ENCODE data around the gene BRSK1. TPM values are rescaled to one million over a fixed set of nuclear protein-coding genes. Genes with fewer than 3 reads are reported as not detected.

Gene BRSK1
- total and polyA plus RNA-seq, 10 of the 15 experiments (the other 5 are each of a cell fraction or from before 2014, with no cell fraction given), result 0.03 to 0.76 (median 0.25) TPM; not detected in 4

DNA sequence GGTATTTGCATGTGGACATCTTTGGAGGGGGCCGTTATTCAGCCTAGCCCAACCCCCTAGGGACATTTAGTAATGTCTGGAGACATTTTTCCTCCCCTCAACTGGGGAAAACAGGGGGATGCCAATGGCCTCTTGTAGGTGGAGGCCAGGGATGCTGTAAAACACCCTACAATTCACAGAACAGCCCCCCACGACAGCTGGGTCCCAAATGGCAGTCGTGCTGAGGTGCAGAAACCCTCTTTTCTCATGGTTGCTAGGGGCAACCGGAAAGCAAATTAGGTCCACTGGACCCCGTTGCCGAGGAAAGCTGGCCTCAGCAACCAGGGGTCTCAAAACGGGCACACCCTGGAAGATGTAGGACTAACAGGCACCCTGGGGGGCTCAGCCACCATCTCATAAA is 26.7 kb downstream of the BRSK1 start:
- no peaks in the 10 kb centered on the region for H3K9me3 ChIP-seq (replicated peaks; ENCODE audit: control insufficient read depth, insufficient read depth, low read length)
- 24% methylated on average over 7 of the region's 7 CpGs for WGBS (ENCODE audit: insufficient coverage, insufficient replicate concordance, low lambda C conversion rate, missing lambda C conversion rate)
- ATAC-seq, result no peak
- no peak for FAIRE-seq
- ChIA-PET SMC1A (ENCODE audit: uncharacterized antibody, unreplicated experiment) (no interaction called here), CTCF (interaction anchor here (3.4 kb wide), 1 partner anchor 8 kb away, joined by 16 read pairs; no protein-coding TSS in a partner anchor), POLR2A (no interaction called here), RAD21 (ENCODE audit: unreplicated experiment) (no interaction called here)
- DNase-seq (ENCODE audit: low read depth, low spot score), result no peak
- in situ Hi-C loops (cut with MboI) (no loop called here), intact Hi-C loops (cut with micrococcal nuclease; ENCODE audit: unreplicated experiment) (no loop called here)
- H3K27ac ChIP-seq (ENCODE audit: control insufficient read depth, insufficient read depth), result no peak overlapping the region
- H3K9ac ChIP-seq (ENCODE audit: control insufficient read depth, insufficient read depth, low read length), result no peak overlapping the region
- no TSS peak for BruUV-seq (replicated peaks)
- no peaks in the 10 kb centered on the region for H3K79me2 ChIP-seq (ENCODE audit: control insufficient read depth, insufficient read depth, low read length)
- H2AFZ ChIP-seq (ENCODE audit: control insufficient read depth, low read depth, low read length), result no peak overlapping the region
- H3K27me3 ChIP-seq (replicated peaks in 1 of 2; ENCODE audit: control insufficient read depth in 2 of 2, insufficient read depth in 2 of 2, low read length in 1 of 2), result no peaks in the 10 kb centered on the region
- no peaks in the 10 kb centered on the region; the same call in 1 of the 2 replicates for H4K20me1 ChIP-seq (ENCODE audit: control insufficient read depth, insufficient read depth)
- no peak overlapping the region for H3K4me3 ChIP-seq
- H3K36me3 ChIP-seq (ENCODE audit: control insufficient read depth in 2 of 2, insufficient read depth in 2 of 2, low read length in 1 of 2), result no peaks in the 10 kb centered on the region
- H3K4me2 ChIP-seq (ENCODE audit: control insufficient read depth, insufficient read depth), result no peak overlapping the region
- H3K4me1 ChIP-seq (ENCODE audit: control insufficient read depth, insufficient read depth, low read length), result no peaks in the 10 kb centered on the region
- TF ChIP-seq, protein P1, sequence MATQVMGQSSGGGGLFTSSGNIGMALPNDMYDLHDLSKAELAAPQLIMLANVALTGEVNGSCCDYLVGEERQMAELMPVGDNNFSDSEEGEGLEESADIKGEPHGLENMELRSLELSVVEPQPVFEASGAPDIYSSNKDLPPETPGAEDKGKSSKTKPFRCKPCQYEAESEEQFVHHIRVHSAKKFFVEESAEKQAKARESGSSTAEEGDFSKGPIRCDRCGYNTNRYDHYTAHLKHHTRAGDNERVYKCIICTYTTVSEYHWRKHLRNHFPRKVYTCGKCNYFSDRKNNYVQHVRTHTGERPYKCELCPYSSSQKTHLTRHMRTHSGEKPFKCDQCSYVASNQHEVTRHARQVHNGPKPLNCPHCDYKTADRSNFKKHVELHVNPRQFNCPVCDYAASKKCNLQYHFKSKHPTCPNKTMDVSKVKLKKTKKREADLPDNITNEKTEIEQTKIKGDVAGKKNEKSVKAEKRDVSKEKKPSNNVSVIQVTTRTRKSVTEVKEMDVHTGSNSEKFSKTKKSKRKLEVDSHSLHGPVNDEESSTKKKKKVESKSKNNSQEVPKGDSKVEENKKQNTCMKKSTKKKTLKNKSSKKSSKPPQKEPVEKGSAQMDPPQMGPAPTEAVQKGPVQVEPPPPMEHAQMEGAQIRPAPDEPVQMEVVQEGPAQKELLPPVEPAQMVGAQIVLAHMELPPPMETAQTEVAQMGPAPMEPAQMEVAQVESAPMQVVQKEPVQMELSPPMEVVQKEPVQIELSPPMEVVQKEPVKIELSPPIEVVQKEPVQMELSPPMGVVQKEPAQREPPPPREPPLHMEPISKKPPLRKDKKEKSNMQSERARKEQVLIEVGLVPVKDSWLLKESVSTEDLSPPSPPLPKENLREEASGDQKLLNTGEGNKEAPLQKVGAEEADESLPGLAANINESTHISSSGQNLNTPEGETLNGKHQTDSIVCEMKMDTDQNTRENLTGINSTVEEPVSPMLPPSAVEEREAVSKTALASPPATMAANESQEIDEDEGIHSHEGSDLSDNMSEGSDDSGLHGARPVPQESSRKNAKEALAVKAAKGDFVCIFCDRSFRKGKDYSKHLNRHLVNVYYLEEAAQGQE (IDR thresholded peaks at IDR 0.05; ENCODE audit: low read depth, low read length), result no peak
- TF ChIP-seq, protein P2, sequence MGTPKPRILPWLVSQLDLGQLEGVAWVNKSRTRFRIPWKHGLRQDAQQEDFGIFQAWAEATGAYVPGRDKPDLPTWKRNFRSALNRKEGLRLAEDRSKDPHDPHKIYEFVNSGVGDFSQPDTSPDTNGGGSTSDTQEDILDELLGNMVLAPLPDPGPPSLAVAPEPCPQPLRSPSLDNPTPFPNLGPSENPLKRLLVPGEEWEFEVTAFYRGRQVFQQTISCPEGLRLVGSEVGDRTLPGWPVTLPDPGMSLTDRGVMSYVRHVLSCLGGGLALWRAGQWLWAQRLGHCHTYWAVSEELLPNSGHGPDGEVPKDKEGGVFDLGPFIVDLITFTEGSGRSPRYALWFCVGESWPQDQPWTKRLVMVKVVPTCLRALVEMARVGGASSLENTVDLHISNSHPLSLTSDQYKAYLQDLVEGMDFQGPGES (IDR thresholded peaks at IDR 0.05), result no peak
- TF ChIP-seq CEBPB (IDR thresholded peaks at IDR 0.05; ENCODE audit: borderline replicate concordance in 1 of 2, low read depth in 2 of 2, low read length in 2 of 2) (no peak), LARP7 (IDR thresholded peaks at IDR 0.05) (no peak), MEF2A (IDR thresholded peaks at IDR 0.05; ENCODE audit: insufficient read depth, low read depth, low read length) (no peak), IKZF1 (conservative IDR thresholded peaks at IDR 0.05) (no peak), SMARCA5 (IDR thresholded peaks at IDR 0.05) (no peak)
- TF ChIP-seq, protein P3, sequence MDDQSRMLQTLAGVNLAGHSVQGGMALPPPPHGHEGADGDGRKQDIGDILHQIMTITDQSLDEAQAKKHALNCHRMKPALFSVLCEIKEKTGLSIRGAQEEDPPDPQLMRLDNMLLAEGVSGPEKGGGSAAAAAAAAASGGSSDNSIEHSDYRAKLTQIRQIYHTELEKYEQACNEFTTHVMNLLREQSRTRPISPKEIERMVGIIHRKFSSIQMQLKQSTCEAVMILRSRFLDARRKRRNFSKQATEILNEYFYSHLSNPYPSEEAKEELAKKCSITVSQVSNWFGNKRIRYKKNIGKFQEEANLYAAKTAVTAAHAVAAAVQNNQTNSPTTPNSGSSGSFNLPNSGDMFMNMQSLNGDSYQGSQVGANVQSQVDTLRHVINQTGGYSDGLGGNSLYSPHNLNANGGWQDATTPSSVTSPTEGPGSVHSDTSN (IDR thresholded peaks at IDR 0.05; ENCODE audit: insufficient replicate concordance, low read depth, low read length), result no peak
- TF ChIP-seq, protein P4, sequence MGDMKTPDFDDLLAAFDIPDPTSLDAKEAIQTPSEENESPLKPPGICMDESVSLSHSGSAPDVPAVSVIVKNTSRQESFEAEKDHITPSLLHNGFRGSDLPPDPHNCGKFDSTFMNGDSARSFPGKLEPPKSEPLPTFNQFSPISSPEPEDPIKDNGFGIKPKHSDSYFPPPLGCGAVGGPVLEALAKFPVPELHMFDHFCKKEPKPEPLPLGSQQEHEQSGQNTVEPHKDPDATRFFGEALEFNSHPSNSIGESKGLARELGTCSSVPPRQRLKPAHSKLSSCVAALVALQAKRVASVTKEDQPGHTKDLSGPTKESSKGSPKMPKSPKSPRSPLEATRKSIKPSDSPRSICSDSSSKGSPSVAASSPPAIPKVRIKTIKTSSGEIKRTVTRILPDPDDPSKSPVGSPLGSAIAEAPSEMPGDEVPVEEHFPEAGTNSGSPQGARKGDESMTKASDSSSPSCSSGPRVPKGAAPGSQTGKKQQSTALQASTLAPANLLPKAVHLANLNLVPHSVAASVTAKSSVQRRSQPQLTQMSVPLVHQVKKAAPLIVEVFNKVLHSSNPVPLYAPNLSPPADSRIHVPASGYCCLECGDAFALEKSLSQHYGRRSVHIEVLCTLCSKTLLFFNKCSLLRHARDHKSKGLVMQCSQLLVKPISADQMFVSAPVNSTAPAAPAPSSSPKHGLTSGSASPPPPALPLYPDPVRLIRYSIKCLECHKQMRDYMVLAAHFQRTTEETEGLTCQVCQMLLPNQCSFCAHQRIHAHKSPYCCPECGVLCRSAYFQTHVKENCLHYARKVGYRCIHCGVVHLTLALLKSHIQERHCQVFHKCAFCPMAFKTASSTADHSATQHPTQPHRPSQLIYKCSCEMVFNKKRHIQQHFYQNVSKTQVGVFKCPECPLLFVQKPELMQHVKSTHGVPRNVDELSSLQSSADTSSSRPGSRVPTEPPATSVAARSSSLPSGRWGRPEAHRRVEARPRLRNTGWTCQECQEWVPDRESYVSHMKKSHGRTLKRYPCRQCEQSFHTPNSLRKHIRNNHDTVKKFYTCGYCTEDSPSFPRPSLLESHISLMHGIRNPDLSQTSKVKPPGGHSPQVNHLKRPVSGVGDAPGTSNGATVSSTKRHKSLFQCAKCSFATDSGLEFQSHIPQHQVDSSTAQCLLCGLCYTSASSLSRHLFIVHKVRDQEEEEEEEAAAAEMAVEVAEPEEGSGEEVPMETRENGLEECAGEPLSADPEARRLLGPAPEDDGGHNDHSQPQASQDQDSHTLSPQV (IDR thresholded peaks at IDR 0.05), result no peak
- TF ChIP-seq, protein P5, sequence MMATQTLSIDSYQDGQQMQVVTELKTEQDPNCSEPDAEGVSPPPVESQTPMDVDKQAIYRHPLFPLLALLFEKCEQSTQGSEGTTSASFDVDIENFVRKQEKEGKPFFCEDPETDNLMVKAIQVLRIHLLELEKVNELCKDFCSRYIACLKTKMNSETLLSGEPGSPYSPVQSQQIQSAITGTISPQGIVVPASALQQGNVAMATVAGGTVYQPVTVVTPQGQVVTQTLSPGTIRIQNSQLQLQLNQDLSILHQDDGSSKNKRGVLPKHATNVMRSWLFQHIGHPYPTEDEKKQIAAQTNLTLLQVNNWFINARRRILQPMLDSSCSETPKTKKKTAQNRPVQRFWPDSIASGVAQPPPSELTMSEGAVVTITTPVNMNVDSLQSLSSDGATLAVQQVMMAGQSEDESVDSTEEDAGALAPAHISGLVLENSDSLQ (IDR thresholded peaks at IDR 0.05), result no peak
